GM12878 (cell line): ENCODE data around the gene HTR3E. TPM values are rescaled to one million over a fixed set of nuclear protein-coding genes. Genes with fewer than 3 reads are reported as not detected.
"Not testable (repeated sequence)": the region's sequence is repeated elsewhere in the genome, so short reads cannot be mapped to it uniquely, and the experiment has no call there.

Source experiments
- ATAC-seq: fragments of 200-7000 bp; cut with Tn5 transposase; 3 replicates; pipeline ENCODE4 v1.9.1; 2020; ENCODE audit warnings: mild to moderate bottlenecking, moderate library complexity
- BruUV-seq: library from RNA; stranded (reverse); fragments of 400-500 nt; replicated peaks from 2 replicates; lab custom pipeline; 2021; lab: Mats Ljungman, UMichigan
- CTCF ChIA-PET: fragments of 300-600 bp; sonication (Branson Sonifier 250); formaldehyde crosslinking; extraction: SDS; loops from one replicate; lab custom pipeline; 2021; ENCODE audit warnings: inconsistent platforms; lab: Yijun Ruan, JAX
- POLR2A ChIA-PET: fragments of 350-600 bp; formaldehyde crosslinking; extraction: SDS; loops from one replicate; lab custom pipeline; 2021; ENCODE audit warnings: inconsistent platforms; lab: Charles Lee
- RAD21 ChIA-PET: fragments of 300-600 bp; sonication (Branson Sonifier 250); formaldehyde crosslinking; loops from one replicate; lab custom pipeline; 2023; ENCODE audit warnings: antibody characterized with exemption; ENCODE audit not compliant: unreplicated experiment; lab: Charles Lee
- SMC1A ChIA-PET: fragments of 300-600 bp; sonication (Branson Sonifier 250); formaldehyde crosslinking; loops from one replicate; lab custom pipeline; 2023; ENCODE audit not compliant: unreplicated experiment, uncharacterized antibody; lab: Charles Lee
- DNase-seq: peaks from one replicate; pipeline ENCODE4 v3.0.0-alpha.2; 2011; ENCODE audit warnings: low read depth, low spot score
- FAIRE-seq: peaks from 3 replicates; lab custom pipeline; 2011; peaks lifted over from hg19 to GRCh38; lab: Jason Lieb, UNC
- H2AFZ ChIP-seq: 2 replicates; pipeline ENCODE4 v1.6.0; 2011; ENCODE audit warnings: low read depth, low read length, control low read depth; ENCODE audit not compliant: control insufficient read depth
- H3K27ac ChIP-seq: 2 replicates; pipeline ENCODE4 v1.5.1; 2011; ENCODE audit warnings: control low read depth; ENCODE audit not compliant: control insufficient read depth, insufficient read depth
- H3K27me3 ChIP-seq, 2 experiments: replicated peaks in 1 of 2; 2 replicates each; pipeline versions ENCODE4 v1.6.0 to v1.6.1; 2011; ENCODE audit warnings: low read length in 1 of 2; ENCODE audit not compliant: control insufficient read depth in 2 of 2, insufficient read depth in 2 of 2
- H3K36me3 ChIP-seq, 2 experiments: 2 replicates each; pipeline ENCODE4 v1.5.1; 2011; ENCODE audit warnings: low read length in 1 of 2; ENCODE audit not compliant: control insufficient read depth in 2 of 2, insufficient read depth in 2 of 2
- H3K4me1 ChIP-seq: 2 replicates; pipeline ENCODE4 v1.6.1; 2011; ENCODE audit warnings: mild to moderate bottlenecking, low read length, moderate library complexity, mixed read lengths; ENCODE audit not compliant: control insufficient read depth, insufficient read depth
- H3K4me2 ChIP-seq: 2 replicates; pipeline ENCODE4 v1.6.0; 2011; ENCODE audit warnings: control low read depth; ENCODE audit not compliant: control insufficient read depth, insufficient read depth
- H3K4me3 ChIP-seq: fragments of 200-600 bp; sonication (generic); 2 replicates; pipeline ENCODE4 v1.5.1; 2016
- H3K79me2 ChIP-seq: 2 replicates; pipeline ENCODE4 v1.6.0; 2011; ENCODE audit warnings: low read length; ENCODE audit not compliant: control insufficient read depth, insufficient read depth
- H3K9ac ChIP-seq: 2 replicates; pipeline ENCODE4 v1.8.0; 2011; ENCODE audit warnings: low read length, control low read depth, mixed read lengths; ENCODE audit not compliant: control insufficient read depth, insufficient read depth
- H3K9me3 ChIP-seq: replicated peaks from 3 replicates; pipeline ENCODE4 v1.5.1; 2011; ENCODE audit warnings: mild to moderate bottlenecking, low read length; ENCODE audit not compliant: control insufficient read depth, insufficient read depth
- H4K20me1 ChIP-seq: 2 replicates; pipeline ENCODE4 v1.6.0; 2011; ENCODE audit not compliant: control insufficient read depth, insufficient read depth
- CHD4 ChIP-seq: fragments of 200-600 bp; sonication (generic); IDR thresholded peaks from 2 replicates; pipeline ENCODE4 v1.6.1; 2016; ENCODE audit warnings: mild to moderate bottlenecking
- EP300 ChIP-seq, 2 experiments: fragments of 150-350 bp in 1 of 2; IDR thresholded peaks; 2 replicates each; pipeline ENCODE4 v1.6.1; 2011 to 2012; ENCODE audit warnings: low read depth in 2 of 2, low read length in 2 of 2, borderline replicate concordance in 1 of 2, improper control_type of control experiment in 1 of 2, inconsistent platforms in 1 of 2; ENCODE audit not compliant: control insufficient read depth in 1 of 2
- MTA2 ChIP-seq: fragments of 450-650 bp; IDR thresholded peaks from 2 replicates; pipeline ENCODE4 v1.6.1; 2016; ENCODE audit warnings: low read depth, mild to moderate bottlenecking, moderate library complexity
- PML ChIP-seq: IDR thresholded peaks from 2 replicates; pipeline ENCODE4 v1.6.1; 2012; ENCODE audit warnings: low read length, inconsistent platforms
- RAD21 ChIP-seq: IDR thresholded peaks from 2 replicates; pipeline ENCODE4 v1.6.1; 2011; ENCODE audit warnings: mild to moderate bottlenecking, low read depth, low read length, moderate library complexity; ENCODE audit not compliant: insufficient read depth
- ZZZ3 ChIP-seq: IDR thresholded peaks from 2 replicates; pipeline ENCODE4 v1.6.1; 2011; ENCODE audit warnings: low read depth; ENCODE audit not compliant: control insufficient read depth, insufficient read length
- WGBS: methylation state at CpG from one replicate; pipeline ENCODE4 v1.1.6; 2016; ENCODE audit warnings: low lambda C conversion rate; ENCODE audit not compliant: insufficient replicate concordance, insufficient coverage; ENCODE audit errors: missing lambda C conversion rate; 5-methylcytosine and 5-hydroxymethylcytosine counted together
- in situ Hi-C: fragments of 300-500 bp; cut with MboI; formaldehyde crosslinking; loops from 9 replicates; pipeline ENCODE4 v1.14.3; 2018; ENCODE audit warnings: mixed read lengths
- intact Hi-C: fragments of 100-400 bp; cut with micrococcal nuclease; formaldehyde crosslinking; loops from one replicate; pipeline ENCODE4 v1.14.2; 2022; ENCODE audit not compliant: unreplicated experiment
- polyA plus RNA-seq, 11 experiments: library from polyadenylated mRNA; depleted of rRNA in 4 of 11; unstranded in 6 of 11; stranded (reverse) in 5 of 11; fragments of >200 nt; fragmentation: Nextera tagmentation in 4 of 11; fragmentation: Illumina TruSeq in 1 of 11; extraction: Ambion mirVana in 4 of 11; extraction: Trizol in 1 of 11; gene quantifications; 1 replicate in 1 of 11; 2 replicates in 10 of 11; pipeline versions ENCODE4 v1.2.1 to v1.2.3, GENCODE V29; 2011 to 2016; ENCODE audit warnings: inconsistent platforms in 2 of 11, missing spikeins in 2 of 11, low read depth in 1 of 11
- total RNA-seq, 4 experiments: library from RNA; depleted of rRNA in 3 of 4; stranded (reverse); fragments of >200 nt in 3 of 4; fragmentation: Illumina TruSeq in 1 of 4; extraction: Trizol in 1 of 4; gene quantifications; 2 replicates each; pipeline versions ENCODE4 v1.2.1 to v1.2.3, GENCODE V29; 2013 to 2021
- TF ChIP-seq, protein P1 (sequence below): IDR thresholded peaks from 2 replicates; pipeline ENCODE4 v1.6.1; 2012; ENCODE audit warnings: low read depth, low read length, improper control_type of control experiment
- TF ChIP-seq, protein P2 (sequence below): IDR thresholded peaks from 2 replicates; pipeline ENCODE4 v1.6.1; 2012; ENCODE audit warnings: low read depth, low read length, improper control_type of control experiment

HTR3E gene
- total and polyA plus RNA-seq, 10 of the 15 experiments (the other 5 are each of a cell fraction or from before 2014, with no cell fraction given) = not detected

DNA sequence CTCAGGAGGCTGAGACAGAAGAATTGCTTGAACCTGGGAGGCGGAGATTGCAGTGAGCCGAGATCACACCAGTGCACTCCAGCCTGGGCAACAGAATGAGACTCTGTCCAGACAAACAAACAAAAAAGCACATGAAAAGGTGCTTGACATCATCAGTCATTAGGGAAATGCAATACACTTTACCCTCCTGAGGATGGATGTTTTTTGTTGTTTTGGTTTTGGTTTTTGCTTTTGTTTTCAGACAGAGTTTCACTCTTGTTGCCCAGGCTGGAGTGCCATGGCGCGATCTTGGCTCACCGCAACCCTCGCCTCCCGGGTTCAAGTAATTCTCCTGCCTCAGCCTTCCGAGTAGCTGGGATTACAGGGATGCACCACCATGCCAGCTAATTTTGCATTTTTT, 24.2 kb downstream of the HTR3E start:
- DNase-seq, ATAC-seq, H3K9ac ChIP-seq, H3K4me2 ChIP-seq, in situ Hi-C loops, POLR2A ChIA-PET, H3K36me3 ChIP-seq, H3K79me2 ChIP-seq, SMC1A ChIA-PET, H3K9me3 ChIP-seq, H3K27ac ChIP-seq, FAIRE-seq, H4K20me1 ChIP-seq, intact Hi-C loops, BruUV-seq, H2AFZ ChIP-seq, H3K4me1 ChIP-seq, H3K27me3 ChIP-seq, CTCF ChIA-PET, H3K4me3 ChIP-seq: not testable (repeated sequence)
- RAD21 ChIA-PET = interaction anchor here (1.0 kb wide), 1 partner anchor 103 kb away, joined by 3 read pairs; the partner anchor contains the start of gene ABCC5
- WGBS = 51% methylated on average over 8 of the region's 8 CpGs

DNA sequence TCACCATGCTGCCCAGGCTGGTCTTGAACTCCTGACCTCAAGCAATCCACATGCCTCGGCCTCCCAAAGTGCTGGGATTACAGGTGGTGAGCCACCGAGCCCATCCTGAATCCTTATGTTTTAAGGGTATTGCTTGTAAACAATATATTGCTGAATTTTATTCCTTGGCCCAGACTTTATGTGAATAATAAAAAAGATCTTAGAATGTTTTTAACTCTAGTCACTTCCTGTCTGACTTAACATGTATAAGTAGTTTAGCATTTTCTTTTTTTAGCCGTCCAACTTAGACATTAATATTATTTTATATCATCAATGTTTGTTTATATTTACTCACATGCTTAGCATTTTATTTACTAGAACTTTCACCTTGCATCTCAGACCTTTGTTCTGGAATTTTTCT, 29.1 kb downstream of the HTR3E start:
- H3K27me3 ChIP-seq = no peaks in the 10 kb centered on the region
- TF ChIP-seq, protein P1, sequence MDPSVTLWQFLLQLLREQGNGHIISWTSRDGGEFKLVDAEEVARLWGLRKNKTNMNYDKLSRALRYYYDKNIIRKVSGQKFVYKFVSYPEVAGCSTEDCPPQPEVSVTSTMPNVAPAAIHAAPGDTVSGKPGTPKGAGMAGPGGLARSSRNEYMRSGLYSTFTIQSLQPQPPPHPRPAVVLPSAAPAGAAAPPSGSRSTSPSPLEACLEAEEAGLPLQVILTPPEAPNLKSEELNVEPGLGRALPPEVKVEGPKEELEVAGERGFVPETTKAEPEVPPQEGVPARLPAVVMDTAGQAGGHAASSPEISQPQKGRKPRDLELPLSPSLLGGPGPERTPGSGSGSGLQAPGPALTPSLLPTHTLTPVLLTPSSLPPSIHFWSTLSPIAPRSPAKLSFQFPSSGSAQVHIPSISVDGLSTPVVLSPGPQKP = no peak
- no peak for TF ChIP-seq MTA2
- TF ChIP-seq, protein P2, sequence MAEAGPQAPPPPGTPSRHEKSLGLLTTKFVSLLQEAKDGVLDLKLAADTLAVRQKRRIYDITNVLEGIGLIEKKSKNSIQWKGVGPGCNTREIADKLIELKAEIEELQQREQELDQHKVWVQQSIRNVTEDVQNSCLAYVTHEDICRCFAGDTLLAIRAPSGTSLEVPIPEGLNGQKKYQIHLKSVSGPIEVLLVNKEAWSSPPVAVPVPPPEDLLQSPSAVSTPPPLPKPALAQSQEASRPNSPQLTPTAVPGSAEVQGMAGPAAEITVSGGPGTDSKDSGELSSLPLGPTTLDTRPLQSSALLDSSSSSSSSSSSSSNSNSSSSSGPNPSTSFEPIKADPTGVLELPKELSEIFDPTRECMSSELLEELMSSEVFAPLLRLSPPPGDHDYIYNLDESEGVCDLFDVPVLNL = no peak
- TF ChIP-seq EP300 (IDR thresholded peaks at IDR 0.05; ENCODE audit: borderline replicate concordance in 1 of 2, control insufficient read depth in 1 of 2, low read depth in 2 of 2, low read length in 2 of 2) = no peak
- no peak for TF ChIP-seq RAD21
- no peak for TF ChIP-seq CHD4
- TF ChIP-seq PML = no peak
- no peak for TF ChIP-seq ZZZ3
- no peaks in the 10 kb centered on the region for H3K79me2 ChIP-seq
- H3K9me3 ChIP-seq = no peaks in the 10 kb centered on the region
- ATAC-seq (no peak), DNase-seq (no peak), FAIRE-seq (no peak)
- no TSS peak for BruUV-seq
- H3K27ac ChIP-seq = no peak overlapping the region
- intact Hi-C loops (no loop called here), in situ Hi-C loops (no loop called here)
- POLR2A ChIA-PET = interaction anchor here (0.7 kb wide), 1 partner anchor 19 kb away, joined by 5 read pairs; no protein-coding TSS in a partner anchor
- H3K36me3 ChIP-seq = no peaks in the 10 kb centered on the region
- H3K4me1 ChIP-seq = no peaks in the 10 kb centered on the region
- SMC1A ChIA-PET = no interaction called here
- no peak overlapping the region for H2AFZ ChIP-seq
- H3K4me2 ChIP-seq = no peak overlapping the region
- RAD21 ChIA-PET = no interaction called here
- H3K9ac ChIP-seq = no peak overlapping the region
- 32% methylated on average over 3 of the region's 3 CpGs for WGBS
- no peak overlapping the region for H3K4me3 ChIP-seq
- no peaks in the 10 kb centered on the region for H4K20me1 ChIP-seq
- CTCF ChIA-PET = no interaction called here
